ENCODE measurements around the gene EFHC1.
"Not testable (repeated sequence)": the region's sequence is repeated elsewhere in the genome, so short reads cannot be mapped to it uniquely, and the experiment has no call there.

The EFHC1 gene

GRCh38 chr6:52377538-52378221 lies 42.5 kb upstream of the EFHC1 start:
- no peak for TF ChIP-seq CTCF (IDR thresholded peaks at IDR 0.05; ENCODE audit: low read depth, low read length)
- no peak overlapping the region for H3K4me3 ChIP-seq (ENCODE audit: low read depth, low read length)
- DNase-seq (ENCODE audit: low read depth, low spot score) = no peak
- in situ Hi-C loops (cut with HindIII; ENCODE audit: low sequenced_read_pairs) = no loop called here

GRCh38 chr6:52381249-52381648 lies 38.9 kb upstream of the EFHC1 start:
- TF ChIP-seq CTCF (IDR thresholded peaks at IDR 0.05; ENCODE audit: low read depth, low read length) = no peak
- in situ Hi-C loops (cut with HindIII; ENCODE audit: low sequenced_read_pairs) = no loop called here
- no peak overlapping the region for H3K4me3 ChIP-seq (ENCODE audit: low read depth, low read length)
- no peak for DNase-seq (ENCODE audit: low read depth, low spot score)

GRCh38 chr6:52384145-52384766 lies 35.9 kb upstream of the EFHC1 start:
- no peak overlapping the region for H3K4me3 ChIP-seq (ENCODE audit: low read depth, low read length)
- no peak for TF ChIP-seq CTCF (IDR thresholded peaks at IDR 0.05; ENCODE audit: low read depth, low read length)
- DNase-seq (ENCODE audit: low read depth, low spot score) = no peak
- in situ Hi-C loops (cut with HindIII; ENCODE audit: low sequenced_read_pairs) = no loop called here

GRCh38 chr6:52385074-52385473 lies 35.1 kb upstream of the EFHC1 start:
- TF ChIP-seq CTCF (IDR thresholded peaks at IDR 0.05; ENCODE audit: low read depth, low read length) = no peak
- in situ Hi-C loops (cut with HindIII; ENCODE audit: low sequenced_read_pairs) = no loop called here
- DNase-seq (ENCODE audit: low read depth, low spot score) = no peak
- no peak overlapping the region for H3K4me3 ChIP-seq (ENCODE audit: low read depth, low read length)

- DNase-seq (ENCODE audit: low read depth, low spot score); in situ Hi-C loops (cut with HindIII; ENCODE audit: low sequenced_read_pairs); H3K4me3 ChIP-seq (ENCODE audit: low read depth, low read length): not testable (repeated sequence)
These were observed 32.0 kb upstream of the EFHC1 start for GRCh38 chr6:52388119-52388518.

GRCh38 chr6:52388790-52389189 lies 31.4 kb upstream of the EFHC1 start:
- TF ChIP-seq CTCF (IDR thresholded peaks at IDR 0.05; ENCODE audit: low read depth, low read length) = no peak
- in situ Hi-C loops (cut with HindIII; ENCODE audit: low sequenced_read_pairs) = no loop called here
- no peak for DNase-seq (ENCODE audit: low read depth, low spot score)
- no peak overlapping the region for H3K4me3 ChIP-seq (ENCODE audit: low read depth, low read length)

- no peak overlapping the region for H3K4me3 ChIP-seq (ENCODE audit: low read depth, low read length)
- in situ Hi-C loops (cut with HindIII; ENCODE audit: low sequenced_read_pairs) = no loop called here
- DNase-seq (ENCODE audit: low read depth, low spot score) = no peak
- no peak for TF ChIP-seq CTCF (IDR thresholded peaks at IDR 0.05; ENCODE audit: low read depth, low read length)
These were observed 30.9 kb upstream of the EFHC1 start for GRCh38 chr6:52389264-52389625.

All from astrocyte of the spinal cord (primary cell).